GM12891 (cell line): ENCODE data around the gene ADAM21.
"Not testable (repeated sequence)": the region's sequence is repeated elsewhere in the genome, so short reads cannot be mapped to it uniquely, and the experiment has no call there.

Experiments
- POLR2A ChIP-seq: IDR thresholded peaks from 2 replicates; pipeline ENCODE4 v1.6.1; 2011; ENCODE audit warnings: low read depth, low read length, control low read depth
- POLR2AphosphoS5 ChIP-seq: IDR thresholded peaks from 2 replicates; pipeline ENCODE4 v1.6.1; 2011; ENCODE audit warnings: low read depth, low read length, control low read depth
- POU2F2 ChIP-seq: IDR thresholded peaks from 2 replicates; pipeline ENCODE4 v1.6.1; 2011; ENCODE audit warnings: low read depth, mild to moderate bottlenecking, control low read depth, low read length, moderate library complexity
- TAF1 ChIP-seq: IDR thresholded peaks from 2 replicates; pipeline ENCODE4 v1.6.1; 2011; ENCODE audit warnings: low read depth, low read length, control low read depth

DNA sequence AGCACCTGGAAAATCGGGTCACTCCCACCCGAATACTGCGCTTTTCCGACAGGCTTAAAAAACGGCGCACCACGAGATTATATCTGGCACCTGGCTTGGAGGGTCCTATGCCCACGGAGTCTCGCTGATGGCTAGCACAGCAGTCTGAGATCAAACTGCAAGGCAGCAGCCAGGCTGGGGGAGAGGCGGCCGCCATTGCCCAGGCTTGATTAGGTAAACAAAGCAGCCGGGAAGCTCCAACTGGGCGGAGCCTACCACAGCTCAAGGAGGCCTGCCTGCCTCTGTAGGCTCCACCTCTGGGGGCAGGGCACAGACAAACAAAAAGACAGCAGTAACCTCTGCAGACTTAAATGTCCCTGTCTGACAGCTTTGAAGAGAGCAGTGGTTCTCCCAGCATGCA is 23.5 kb downstream of the ADAM21 start:
- TF ChIP-seq POLR2A, POU2F2, POLR2AphosphoS5, TAF1: not testable (repeated sequence)
